Tongue (tissue), 2 donors: Measurements from ENCODE around the gene KRTAP5-5. TPM values are rescaled to one million over a fixed set of nuclear protein-coding genes. Genes with fewer than 3 reads are reported as not detected.
"Not testable (repeated sequence)": the region's sequence is repeated elsewhere in the genome, so short reads cannot be mapped to it uniquely, and the experiment has no call there.

Source experiments
- DNase-seq: peaks from one replicate; pipeline ENCODE4 v3.0.0-alpha.2; 2015
- total RNA-seq: library from RNA; depleted of rRNA; stranded (reverse); fragments of >200 nt; gene quantifications from one replicate; pipeline ENCODE4 v1.2.3, GENCODE V29; 2014

KRTAP5-5 gene, protein sequence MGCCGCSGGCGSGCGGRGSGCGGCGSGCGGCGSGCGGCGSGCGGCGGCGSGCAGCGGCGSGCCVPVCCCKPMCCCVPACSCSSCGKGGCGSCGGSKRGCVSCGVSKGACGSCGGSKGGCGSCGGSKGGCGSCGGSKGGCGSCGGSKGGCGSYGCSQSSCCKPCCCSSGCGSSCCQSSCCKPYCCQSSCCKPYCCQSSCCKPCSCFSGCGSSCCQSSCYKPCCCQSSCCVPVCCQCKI
- total RNA-seq: not detected

DNA sequence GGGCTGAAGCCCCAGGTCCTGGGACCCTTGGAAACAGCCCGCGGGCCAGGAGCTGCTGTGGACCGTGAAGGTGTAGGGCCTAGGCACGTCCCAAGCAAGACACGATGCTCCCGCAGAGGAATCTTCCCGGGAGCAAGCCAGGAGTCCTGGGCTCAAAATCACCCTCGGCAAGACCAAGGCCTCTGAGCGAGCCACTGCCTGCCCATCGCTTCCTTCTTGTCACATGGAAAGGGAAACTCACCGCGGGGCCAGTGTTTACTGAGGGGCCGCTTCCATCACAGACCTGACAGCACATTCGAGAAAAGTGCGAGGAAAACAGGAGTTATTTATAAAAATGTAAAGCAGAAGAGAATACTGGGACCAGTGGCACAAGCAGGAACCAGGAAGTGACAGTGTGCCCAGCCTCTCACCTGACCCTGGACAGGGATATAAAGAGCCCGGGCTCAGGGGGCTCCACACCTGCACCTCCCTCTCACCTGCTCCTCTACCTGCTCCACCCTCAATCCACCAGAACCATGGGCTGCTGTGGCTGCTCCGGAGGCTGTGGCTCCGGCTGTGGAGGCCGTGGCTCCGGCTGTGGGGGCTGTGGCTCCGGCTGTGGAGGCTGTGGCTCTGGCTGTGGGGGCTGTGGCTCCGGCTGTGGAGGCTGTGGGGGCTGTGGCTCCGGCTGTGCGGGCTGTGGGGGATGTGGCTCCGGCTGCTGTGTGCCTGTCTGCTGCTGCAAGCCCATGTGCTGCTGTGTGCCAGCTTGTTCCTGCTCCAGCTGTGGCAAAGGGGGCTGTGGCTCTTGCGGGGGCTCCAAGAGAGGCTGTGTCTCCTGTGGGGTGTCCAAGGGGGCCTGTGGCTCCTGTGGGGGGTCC lies at the start of gene KRTAP5-5:
Gene KRTAP5-5 (plus strand): TSS at position 450 of the 860 bp plus-strand sequence. CDS start 66 bp downstream, at position 516.
- no peak for DNase-seq

DNA sequence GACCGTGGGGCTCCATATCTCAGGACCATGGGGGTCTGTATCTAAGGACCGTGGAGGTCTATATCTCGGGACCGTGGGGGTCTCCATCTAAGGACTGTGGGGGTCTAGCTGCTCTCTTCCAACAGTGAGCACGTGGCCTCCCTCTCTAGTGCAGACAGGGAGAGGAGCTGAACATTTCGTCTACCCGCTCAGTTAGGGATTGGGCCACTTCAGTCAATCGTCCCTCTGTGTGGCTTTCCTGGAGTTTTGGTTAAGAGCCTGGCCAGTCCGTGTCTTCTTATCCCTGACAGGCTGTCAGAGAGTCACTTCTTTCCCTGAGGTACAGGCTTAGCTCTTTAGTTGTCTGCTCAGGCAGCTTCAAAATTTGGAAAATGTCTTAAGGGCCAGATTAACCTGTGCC lies 47.6 kb upstream of the KRTAP5-5 start:
- no peak for DNase-seq

DNA sequence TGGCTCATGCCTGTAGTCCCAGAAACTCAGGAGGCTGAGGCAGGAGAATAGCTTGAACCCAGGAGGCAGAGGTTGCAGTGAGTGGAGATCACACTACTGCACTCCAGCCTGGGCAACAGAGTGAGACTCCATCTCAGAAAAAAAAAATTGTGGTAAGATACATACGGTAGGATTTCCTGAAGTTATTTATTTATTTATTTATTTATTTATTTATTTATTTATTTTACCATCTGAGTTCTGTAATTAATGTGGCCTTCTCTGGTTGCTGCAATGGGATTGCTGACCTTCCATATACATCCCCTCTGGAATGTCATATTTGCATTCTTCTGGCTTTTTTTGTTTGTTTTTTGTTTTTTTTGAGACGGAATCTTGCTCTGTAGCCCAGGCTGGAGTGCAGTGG lies 46.7 kb upstream of the KRTAP5-5 start:
- DNase-seq: not testable (repeated sequence)

DNA sequence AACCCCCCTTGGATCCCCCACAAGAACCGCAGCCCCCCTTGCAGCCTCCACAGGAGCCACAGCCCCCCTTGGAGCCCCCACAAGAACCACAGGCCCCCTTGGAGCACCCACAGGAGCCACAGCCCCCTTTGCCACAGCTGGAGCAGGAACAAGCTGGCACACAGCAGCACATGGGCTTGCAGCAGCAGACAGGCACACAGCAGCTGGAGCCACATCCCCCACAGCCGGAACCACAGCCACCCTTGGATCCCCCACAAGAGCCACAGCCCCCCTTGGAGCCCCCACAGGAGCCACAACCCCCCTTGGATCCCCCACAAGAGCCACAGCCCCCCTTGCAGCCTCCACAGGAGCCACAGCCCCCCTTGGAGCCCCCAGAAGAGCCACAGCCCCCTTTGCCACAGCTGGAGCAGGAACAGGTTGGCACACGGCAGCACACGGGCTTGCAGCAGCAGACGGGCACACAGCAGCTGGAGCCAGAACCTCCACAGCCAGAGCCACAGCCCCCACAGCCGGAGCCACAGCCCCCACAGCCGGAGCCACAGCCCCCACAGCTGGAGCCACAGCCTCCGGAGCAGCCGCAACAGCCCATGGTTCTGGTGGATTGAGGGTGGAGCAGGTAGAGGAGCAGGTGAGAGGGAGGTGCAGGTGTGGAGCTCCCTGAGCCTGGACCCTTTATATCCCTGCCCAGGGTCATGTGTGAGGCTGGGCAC lies 44.8 kb upstream of the KRTAP5-5 start, which contains the start of gene KRTAP5-1:
Gene KRTAP5-1 (minus strand): TSS at position 623 of the 710 bp plus-strand sequence. CDS start 34 bp downstream, at position 589.
- not testable (repeated sequence) for DNase-seq

DNA sequence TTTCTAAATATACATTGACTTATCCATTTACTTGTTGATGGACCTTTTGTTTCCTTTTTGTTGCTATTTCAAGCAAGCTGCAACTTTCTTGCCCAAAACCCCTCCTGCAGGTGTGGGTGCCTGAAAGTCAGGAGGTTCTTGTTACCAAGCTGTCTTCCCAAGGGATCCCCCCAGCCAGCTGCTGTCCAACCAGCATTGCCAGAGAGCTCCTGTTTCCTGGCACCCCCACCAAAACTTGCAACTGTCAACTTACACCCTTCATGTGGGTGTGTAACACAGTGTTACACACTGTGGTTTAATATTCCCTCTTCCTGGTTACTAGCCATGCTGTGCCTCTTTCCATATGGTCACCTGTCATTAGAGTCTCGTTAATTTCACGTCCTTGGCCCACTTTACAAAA lies 42.9 kb upstream of the KRTAP5-5 start:
- DNase-seq: peak; percentile 13

DNA sequence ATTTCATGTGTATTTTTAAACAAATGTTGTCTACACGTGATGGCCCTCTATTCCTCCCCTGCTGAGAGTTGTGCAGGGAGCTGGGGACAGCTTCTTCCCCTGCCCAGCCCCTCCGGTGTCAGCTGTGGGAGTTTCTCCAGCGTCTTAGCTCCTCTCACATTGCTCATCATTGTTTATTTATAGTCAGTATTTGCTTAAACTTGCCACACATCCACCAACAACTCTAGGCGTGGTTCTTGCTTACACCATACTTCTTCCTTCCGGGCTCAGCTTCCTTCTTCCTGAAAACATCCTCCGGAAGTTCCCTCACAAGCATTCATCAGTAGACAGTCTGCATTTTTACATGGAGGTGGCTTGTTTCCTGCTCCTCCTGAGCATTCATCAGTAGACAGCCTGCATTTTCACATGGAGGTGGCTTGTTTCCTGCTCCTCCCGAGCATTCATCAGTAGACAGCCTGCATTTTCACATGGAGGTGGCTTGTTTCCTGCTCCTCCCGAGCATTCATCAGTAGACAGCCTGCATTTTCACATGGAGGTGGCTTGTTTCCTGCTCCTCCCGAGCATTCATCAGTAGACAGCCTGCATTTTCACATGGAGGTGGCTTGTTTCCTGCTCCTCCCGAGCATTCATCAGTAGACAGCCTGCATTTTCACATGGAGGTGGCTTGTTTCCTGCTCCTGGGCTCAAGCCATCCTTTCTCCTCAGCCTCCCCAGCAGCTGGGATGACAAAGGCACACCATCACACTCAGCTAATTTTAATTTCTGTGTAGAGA lies 40.2 kb upstream of the KRTAP5-5 start:
- peak; percentile 12 for DNase-seq

DNA sequence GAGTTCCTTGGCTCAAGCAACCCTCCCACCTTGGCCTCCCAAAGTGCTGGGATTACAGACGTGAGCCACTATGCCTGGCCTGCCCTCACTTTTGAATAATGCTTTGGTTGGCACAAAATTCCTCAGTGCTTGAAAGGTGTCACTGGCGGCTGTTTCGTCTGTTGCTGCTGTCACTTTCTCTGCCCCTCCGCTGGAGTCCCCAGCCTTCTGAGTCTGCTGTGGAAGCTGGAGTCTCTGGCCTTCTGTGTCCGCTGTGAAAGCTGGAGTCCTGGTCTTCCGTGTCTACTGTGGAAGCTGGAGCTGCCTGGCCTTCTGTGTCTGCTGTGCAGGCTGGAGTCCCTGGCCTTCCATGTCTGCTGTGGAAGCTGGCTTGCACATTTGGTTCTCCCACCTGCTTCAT lies 39.6 kb upstream of the KRTAP5-5 start:
- DNase-seq: no peak

DNA sequence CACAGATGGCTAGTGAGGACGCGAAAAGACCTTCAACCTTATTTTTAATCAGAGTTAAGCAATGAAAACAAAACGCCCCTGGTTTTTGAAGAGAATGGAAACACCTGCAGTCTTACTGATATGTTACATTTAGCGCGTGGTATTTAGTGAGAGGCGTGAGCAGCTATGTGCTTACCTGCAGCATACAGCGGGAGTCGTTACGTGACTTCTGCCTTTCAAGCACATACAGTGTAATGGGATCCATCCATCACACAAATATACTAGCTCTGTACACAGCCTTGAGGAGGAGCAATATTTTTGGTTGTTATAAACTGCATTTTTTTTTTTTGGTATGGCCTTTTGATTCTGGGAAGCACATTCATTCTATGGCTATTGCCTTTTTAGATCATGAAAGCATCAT lies 36.9 kb upstream of the KRTAP5-5 start:
- DNase-seq: no peak

DNA sequence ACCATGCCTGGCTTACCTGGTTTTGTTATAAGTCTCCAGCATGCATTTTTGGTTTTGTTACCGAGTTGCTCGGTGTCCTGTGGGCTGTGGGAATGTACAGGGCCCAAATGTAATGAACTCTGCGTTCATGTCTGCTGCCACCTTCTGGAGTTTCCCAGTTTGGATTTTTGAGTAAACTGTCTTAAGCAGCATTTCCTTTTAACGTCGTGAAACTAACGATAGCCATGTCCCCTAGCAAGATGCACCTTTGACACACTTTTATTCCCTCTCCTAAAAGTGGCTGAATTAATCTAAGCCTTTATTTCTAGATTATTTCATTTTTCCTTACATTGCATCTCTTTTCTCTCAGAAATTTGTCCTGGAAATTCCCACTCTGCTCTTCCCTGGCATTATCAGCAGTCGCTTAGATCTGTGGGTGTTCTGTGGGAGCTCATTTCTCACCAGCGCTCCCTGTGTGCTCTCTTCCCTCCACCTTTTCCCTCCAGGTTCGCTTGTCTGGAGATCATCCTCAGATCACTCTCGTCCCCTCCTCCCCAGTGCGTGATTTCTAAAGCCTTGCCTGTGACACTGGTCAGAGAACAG lies 33.5 kb upstream of the KRTAP5-5 start:
- not testable (repeated sequence) for DNase-seq

DNA sequence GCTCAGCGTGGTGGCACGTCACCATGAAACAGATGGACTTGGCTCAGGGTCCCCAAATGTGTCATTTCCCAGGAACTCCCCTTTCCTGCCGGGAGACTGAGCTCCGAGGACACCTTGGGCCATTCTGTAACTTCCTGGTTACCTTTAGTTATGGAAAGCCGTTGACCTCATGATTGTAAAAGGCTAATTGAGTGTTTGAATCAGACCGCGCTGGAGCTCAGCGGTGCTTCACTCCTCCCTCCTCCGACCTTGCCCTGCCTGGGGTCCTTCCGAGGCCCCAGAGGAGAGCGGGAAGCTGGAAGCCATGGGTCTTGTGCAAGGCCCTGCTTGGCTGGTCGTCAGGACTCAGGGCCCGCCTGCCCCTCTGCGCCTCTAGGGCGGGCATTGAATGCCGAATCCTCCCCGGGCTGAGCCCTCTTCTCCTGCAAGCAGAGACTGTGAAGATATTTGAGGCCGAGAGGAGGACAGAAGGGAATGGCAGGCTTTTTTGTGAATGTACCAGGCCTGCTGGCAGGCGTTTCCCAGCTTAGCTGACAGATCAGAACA lies 32.9 kb upstream of the KRTAP5-5 start:
- not testable (repeated sequence) for DNase-seq

DNA sequence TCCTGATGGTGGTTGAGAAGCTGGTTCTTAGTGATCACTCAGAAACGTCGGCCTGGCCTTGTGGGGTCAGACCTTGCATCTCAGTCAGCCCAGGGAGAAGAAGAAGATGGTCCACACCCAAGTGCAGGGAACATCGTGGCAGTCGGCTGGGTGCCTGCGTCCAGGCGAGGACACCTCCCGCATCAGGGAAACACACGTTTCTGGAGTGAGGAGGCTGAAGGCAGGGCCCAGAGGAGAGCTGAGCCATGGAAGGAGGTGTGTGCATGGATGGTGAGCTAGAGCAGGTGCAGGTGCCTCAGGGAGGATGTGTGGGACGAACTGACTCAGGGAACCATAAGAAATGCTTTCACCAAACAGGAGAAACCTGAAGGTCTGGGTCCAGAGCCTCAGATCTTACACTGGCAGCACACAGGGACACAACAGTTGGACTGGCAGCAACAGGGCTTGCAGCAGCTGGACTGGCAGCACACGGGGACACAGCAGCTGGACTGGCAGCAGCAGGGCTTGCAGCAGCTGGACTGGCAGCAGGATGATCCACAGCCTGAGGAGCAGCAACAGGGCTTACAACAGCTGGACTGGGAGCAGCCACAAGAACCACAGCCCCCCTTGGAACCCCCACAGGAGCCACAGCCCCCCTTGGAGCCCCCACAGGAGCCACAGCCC lies 32.1 kb upstream of the KRTAP5-5 start:
- peak; percentile 66 for DNase-seq

DNA sequence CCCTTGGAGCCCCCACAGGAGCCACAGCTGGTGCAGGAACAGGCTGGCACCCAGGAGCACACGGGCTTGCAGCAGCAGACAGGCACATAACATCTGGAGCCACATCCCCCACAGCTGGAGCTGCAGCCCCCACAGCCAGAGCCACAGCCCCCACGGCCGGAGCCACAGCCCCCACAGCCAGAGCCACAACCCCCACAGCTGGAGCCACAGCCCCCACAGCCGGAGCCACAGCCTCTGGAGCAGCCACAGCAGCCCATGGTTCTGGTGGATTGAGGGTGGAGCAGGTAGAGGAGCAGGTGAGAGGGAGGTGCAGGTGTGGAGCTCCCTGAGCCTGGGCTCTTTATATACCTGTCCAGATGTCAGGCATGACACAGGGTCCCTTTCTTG lies 31.6 kb upstream of the KRTAP5-5 start, which contains the start of gene KRTAP5-2:
Gene KRTAP5-2 (minus strand): TSS at position 301 of the 387 bp plus-strand sequence. CDS start 44 bp downstream, at position 257.
- no peak for DNase-seq

DNA sequence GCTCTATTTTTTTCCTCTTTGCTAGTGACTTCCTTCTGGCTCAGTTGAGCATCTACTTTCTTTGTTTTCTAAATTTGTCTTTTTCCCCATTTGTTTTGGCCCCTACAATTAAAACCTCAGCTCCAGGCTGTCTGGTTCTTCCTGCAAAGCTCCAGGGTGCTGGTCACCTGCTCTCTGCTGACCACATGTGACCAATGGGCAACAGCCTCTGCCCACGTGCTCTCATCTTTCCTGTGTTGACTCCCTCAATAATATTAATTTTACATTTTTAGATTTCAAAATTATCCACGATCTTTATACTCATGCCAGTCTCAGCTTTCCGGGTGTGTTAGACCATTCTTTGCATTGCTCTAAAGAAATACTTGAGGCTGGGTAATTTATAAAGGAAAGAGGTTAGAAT lies 31.2 kb upstream of the KRTAP5-5 start:
- DNase-seq: not testable (repeated sequence)

DNA sequence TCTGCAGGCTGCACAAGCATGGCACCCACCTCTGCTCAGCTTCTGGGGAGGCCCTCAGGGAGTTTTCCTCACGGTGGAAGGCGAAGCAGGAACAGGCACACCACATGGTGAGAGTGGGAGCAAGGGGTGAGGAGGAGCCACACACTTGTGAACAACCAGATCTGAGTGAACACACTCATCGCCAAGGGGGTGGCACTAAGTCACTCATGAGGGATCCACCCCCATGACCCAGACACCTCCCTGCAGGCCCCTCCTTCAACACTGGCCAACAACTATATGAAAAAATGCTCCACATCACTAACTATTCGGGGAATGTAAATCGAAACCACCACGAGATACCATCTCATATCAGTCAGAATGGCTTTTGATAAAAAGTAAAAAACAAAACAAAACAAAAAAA lies 30.8 kb upstream of the KRTAP5-5 start:
- DNase-seq: no peak

DNA sequence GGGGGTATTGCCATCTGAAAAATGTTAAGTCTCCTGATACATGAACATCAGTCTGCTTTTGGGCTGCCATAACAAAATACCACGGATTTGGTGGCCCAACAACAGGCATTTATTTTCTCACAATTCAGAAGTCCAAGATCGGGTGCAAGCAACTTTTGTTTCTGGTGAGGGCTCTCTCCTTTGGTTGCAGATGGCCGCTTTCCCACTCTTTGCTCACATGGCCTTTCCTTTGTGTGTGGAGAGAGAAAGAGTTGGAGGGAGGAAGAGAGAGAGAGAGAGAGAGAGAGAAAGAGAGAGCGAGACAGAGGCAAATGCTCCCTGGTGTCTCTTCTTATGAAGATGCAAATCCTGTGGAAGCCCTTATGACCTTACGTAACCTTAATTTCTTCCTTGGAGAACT lies 28.9 kb upstream of the KRTAP5-5 start:
- no peak for DNase-seq

DNA sequence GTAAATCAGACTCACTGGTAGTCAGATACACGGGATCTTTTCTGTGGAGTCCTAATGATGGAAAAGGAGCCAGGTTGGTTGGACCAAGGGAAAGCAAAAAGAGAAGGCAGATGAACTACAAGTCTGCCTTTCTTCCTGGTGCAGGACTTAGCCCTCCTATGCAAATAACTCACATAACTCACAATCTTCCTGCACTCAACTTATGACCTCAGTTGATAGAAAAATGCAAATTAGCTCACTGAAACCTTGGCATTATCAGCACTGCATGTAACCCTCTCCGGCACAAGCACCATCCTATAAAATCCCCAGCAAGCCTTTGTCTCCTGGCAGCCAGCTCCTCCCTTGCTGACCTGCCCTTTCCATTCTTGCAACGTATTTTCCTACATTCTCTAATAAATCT lies 27.9 kb upstream of the KRTAP5-5 start:
- not testable (repeated sequence) for DNase-seq

DNA sequence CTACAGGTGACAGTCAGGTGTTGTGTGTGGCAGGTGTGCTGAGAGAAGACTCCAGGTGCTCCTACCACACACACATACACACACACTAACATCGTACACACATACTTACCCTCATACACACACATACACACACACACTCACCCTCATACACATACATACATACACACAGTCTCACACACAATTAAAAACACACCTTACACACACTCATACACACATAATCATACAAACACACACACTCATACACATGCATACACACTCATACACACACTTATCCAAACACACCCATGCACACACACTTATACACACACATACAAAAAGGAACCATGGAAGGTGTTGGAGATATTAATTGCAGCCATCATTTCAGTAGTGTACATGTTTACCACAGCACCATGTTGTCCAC lies 25.9 kb upstream of the KRTAP5-5 start:
- no peak for DNase-seq

DNA sequence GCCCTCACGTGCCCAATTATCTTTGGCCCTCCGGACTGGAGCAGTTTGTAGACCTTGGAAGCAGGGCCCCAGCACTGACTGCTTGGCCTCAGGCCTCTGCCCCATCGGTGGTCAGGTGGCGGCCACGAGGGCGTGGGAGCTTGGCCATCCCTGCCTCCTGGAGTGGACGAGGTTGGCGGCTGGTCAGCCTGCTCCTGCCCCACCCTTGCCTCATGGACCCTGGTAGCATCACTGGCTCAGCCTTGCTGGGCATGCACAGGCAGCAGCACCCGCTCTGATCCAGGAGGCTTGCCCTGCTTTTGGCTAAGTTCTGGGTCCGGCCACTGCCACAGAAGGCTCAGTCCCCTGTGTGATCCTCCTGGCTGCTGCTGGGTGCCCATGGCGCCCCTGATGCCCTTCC lies 25.4 kb upstream of the KRTAP5-5 start:
- DNase-seq: no peak

DNA sequence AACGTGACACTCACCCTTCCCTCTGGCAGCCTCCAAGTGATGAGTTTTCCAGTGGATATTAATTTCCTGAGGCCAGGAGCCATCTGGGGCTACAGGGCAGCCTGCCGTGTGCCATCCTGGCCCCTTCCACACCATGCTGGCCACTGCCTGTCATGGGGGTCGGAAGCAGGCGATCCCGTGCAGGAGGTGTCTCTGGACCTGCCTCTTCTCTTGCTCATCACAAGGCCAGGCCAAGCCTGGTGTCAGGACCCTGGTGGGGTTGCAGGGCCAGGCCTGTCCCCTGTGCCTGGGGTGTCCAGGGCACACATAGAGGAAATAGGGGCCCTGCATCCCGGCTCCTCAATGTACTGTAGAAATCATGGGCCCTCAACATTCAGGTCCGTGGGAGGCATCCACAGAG lies 24.9 kb upstream of the KRTAP5-5 start:
- DNase-seq: no peak

DNA sequence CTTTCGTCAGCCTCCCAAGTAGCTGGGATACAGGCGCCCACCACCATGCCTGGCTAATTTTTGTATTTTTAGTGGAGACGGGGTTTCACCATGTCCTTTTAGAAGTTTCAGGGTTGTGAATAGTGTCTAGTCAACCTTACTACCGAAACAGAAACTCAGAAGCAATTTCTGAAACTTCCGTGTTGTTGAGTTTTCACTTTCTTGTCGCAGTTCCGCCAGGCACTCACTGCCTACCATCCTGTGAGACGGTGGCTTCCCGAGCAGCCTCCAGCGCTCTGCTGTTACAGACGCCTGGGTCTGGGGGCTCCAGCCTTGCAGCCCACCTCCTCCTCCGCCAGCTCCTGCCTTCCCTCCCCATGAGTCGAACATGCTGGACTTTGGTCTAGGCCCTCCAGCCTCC lies 23.7 kb upstream of the KRTAP5-5 start:
- DNase-seq: not testable (repeated sequence)
